ENCODE data around the gene GFI1B. TPM values are rescaled to one million over a fixed set of nuclear protein-coding genes. Genes with fewer than 3 reads are reported as not detected.

Gene GFI1B
- total RNA-seq: not detected

DNA sequence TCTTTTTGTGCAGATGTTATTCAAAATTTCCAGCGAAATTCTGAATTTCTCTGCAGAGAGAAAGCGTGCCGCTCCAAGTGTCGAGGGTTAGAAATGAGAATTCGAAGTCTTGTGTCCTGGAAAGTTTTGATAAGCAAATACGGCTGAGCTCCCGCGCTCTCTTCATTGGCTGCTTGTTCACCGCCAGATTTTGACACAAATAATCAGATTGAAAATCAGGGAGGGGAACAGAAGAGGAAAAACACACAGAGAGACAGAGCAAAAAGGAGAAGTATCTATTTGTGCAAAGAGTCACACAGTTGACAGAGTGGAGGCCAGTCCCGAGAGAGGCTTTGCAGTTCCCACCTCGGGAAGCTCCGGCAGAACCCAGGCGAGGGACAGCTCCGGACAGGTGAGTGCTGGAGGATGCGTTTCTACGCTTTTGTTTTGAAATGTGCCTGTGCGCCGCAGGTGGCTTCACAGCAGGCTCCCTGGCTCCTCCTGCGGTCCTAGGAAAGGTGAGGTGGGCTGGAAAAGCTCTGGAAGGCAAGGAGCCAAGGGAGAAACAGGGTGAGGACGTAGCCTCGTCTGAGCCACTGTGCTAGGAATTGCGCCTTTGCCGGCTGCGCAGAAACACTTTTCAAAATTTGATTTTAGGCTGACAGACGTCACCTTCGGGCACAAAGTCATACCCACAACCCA lies at the start of gene GFI1B:
GFI1B (plus strand) TSS at position 244 of the 681 bp plus-strand sequence. CDS start 7,985 bp downstream, outside the sequence.

DNA sequence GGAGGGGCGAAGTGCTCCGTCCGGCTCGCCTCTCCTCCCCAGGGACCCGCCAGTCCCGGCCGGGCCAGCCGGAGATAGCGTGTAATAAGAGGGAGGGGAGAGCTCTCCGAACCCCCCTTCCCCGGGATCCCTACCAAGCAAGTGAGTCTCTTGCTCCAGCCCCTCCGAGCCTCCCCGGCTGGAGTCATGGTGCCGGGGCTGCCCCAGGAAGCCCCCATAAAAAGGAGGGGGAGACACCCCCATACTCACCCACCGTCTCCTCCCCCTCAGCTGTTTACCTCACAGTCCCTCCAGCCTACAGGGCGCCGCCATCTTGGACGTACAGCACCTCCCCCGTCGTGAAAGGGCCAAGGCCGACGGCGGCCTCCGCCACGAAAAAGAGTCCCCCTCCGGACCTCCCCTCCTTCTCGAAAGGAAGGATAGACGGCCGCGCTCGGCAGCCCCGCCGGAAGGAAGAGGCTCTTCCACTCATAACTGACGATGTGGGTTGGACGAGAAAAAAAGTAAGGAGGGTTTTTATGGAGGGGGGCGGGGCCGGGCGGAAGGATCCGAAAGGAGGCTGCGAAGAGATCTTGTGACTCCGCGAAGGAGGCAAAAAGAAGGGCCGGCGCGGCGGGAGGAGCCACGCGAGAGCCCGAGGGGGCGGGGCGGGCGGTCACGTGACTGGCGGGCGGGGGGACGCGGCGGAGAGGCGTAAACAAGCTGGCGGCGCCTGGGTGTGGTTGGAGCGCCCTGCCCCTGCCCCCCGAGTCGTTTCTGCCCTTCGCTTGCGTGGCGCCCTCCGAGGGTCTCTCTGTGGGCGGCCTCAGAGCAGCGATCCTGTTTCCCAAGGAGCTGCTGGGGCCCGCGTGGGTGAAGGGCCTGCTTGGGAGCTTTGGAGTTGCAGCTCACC lies 34.0 kb upstream of the GFI1B start, which contains the start of gene TSC1:
TSC1 (minus strand) TSS at position 323 of the 892 bp plus-strand sequence. CDS start 15,744 bp downstream, outside the sequence.

GRCh38 chr9:133030317-133031129 lies 52.0 kb downstream of the GFI1B start, which contains the start of gene GTF3C5:
GTF3C5 (plus strand) TSS chr9:133030997; CDS start chr9:133031012, 15 bp downstream.

Small RNA genes lying within 50 kb of the gene (microRNA-seq; reads per million reads assigned to microRNA genes)
- not detected for gene MIR548AW (ENCODE audit: borderline microRNAs expressed, borderline replicate concordance)

Other genes starting within 250 kb of the GFI1B start
- gene AK8, start 100.4 kb upstream of the GFI1B start, total RNA-seq: not detected
- gene SPACA9, start 99.8 kb upstream of the GFI1B start, total RNA-seq: 1 to 10 TPM; 1.3 to 2.7 TPM
- 10 to 100 TPM; 37.4 to 39.1 TPM for gene TSC1, start 34.1 kb upstream of the GFI1B start, total RNA-seq
- gene GTF3C5, start 52.3 kb downstream of the GFI1B start, total RNA-seq: 10 to 100 TPM; 66.6 to 67.5 TPM
- gene CEL, start 83.3 kb downstream of the GFI1B start, total RNA-seq: 1 to 10 TPM; 2.2 to 2.6 TPM
- gene RALGDS, start 142.5 kb downstream of the GFI1B start, total RNA-seq: 10 to 100 TPM; 82.4 to 83.8 TPM
- 1 to 10 TPM; 4.7 to 5.1 TPM for gene GBGT1, start 185.2 kb downstream of the GFI1B start, total RNA-seq
- not detected for gene OBP2B, start 230.6 kb downstream of the GFI1B start, total RNA-seq